ENCODE data around the gene SERTAD4.
"Not testable (repeated sequence)": the region's sequence is repeated elsewhere in the genome, so short reads cannot be mapped to it uniquely, and the experiment has no call there.

Gene SERTAD4

GRCh38 chr1:210232511-210233215 is at the start of gene SERTAD4:
Gene SERTAD4, plus strand, starts transcription at chr1:210232796. Its CDS starts 5,165 bp downstream, at chr1:210237961.
- peak within 1 kb of the TSS; percentile 48 for H3K4me3 ChIP-seq (ENCODE audit: control insufficient read depth, low read depth, low read length)
- peak; percentile 46 for DNase-seq (ENCODE audit: low read depth)
- TF ChIP-seq CTCF (conservative IDR thresholded peaks at IDR 0.05; ENCODE audit: control insufficient read depth, insufficient read depth, low read depth, low read length), result no peak

- no peak for DNase-seq (ENCODE audit: low read depth)
- no peak for TF ChIP-seq CTCF (conservative IDR thresholded peaks at IDR 0.05; ENCODE audit: control insufficient read depth, insufficient read depth, low read depth, low read length)
- H3K4me3 ChIP-seq (ENCODE audit: control insufficient read depth, low read depth, low read length), result no peak overlapping the region
Measured at GRCh38 chr1:210185063-210185462, 47.5 kb upstream of the SERTAD4 start.

- peak; percentile 40 for DNase-seq (ENCODE audit: low read depth)
- not testable (repeated sequence) for H3K4me3 ChIP-seq (ENCODE audit: control insufficient read depth, low read depth, low read length)
Measured at GRCh38 chr1:210187849-210188606, 44.6 kb upstream of the SERTAD4 start.

GRCh38 chr1:210189426-210189825 is 43.2 kb upstream of the SERTAD4 start:
- no peak overlapping the region for H3K4me3 ChIP-seq (ENCODE audit: control insufficient read depth, low read depth, low read length)
- no peak for DNase-seq (ENCODE audit: low read depth)
- TF ChIP-seq CTCF (conservative IDR thresholded peaks at IDR 0.05; ENCODE audit: control insufficient read depth, insufficient read depth, low read depth, low read length), result no peak

DNA sequence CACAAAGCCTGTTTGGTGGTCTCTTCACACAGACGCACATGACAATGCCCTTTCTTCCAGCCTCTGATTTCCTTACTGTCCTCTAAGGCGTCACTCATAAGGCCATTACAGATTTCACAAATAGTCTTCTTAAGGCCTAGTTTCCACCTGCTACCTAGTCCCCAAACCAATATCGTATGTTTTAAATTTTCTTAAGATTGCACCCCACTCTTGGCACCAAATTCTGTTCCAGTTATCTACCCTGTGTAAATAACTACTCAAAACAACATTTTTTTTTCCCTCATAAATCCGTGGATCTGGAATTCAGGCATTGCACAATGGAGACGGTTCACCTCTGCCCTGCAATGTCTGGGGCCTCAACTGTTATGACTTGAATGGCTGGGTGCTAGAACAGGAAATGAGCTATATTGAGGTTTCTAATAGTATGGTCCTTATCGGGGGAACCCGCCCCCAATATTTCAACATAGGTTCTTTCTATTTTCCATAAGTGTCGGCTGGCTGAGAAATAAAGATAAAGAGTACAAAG is 36.9 kb upstream of the SERTAD4 start:
- H3K4me3 ChIP-seq (ENCODE audit: control insufficient read depth, low read depth, low read length), result no peak overlapping the region
- DNase-seq (ENCODE audit: low read depth), result no peak
- no peak for TF ChIP-seq CTCF (conservative IDR thresholded peaks at IDR 0.05; ENCODE audit: control insufficient read depth, insufficient read depth, low read depth, low read length)

- not testable (repeated sequence) for H3K4me3 ChIP-seq (ENCODE audit: control insufficient read depth, low read depth, low read length); DNase-seq (ENCODE audit: low read depth)
Measured at GRCh38 chr1:210196266-210196665, 36.3 kb upstream of the SERTAD4 start.

DNA sequence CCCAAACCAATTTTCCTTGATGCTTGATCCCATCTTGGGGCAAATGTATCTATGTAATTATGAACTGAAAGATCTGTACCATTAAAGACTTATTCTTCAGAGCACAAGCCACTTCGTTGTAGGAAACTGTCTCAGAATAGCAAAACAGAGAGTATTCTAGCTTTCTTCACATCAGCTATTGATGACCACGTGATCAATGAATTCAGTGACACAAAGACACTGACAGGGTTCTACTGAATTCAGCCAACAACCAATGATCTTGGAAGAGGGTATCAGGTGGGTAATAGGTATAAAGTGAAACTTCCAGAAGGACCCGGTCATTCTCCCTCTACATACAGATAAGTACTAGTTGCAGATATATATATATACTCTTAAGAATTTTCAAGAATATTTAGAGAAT is 33.8 kb upstream of the SERTAD4 start:
- no peak for DNase-seq (ENCODE audit: low read depth)
- TF ChIP-seq CTCF (conservative IDR thresholded peaks at IDR 0.05; ENCODE audit: control insufficient read depth, insufficient read depth, low read depth, low read length), result no peak

More for the DNA sequence above, 33.8 kb upstream of the SERTAD4 start:
- no peak overlapping the region for H3K4me3 ChIP-seq (ENCODE audit: control insufficient read depth, low read depth, low read length)

Data from fibroblast of mammary gland (primary cell).